ENCODE data around the gene QRICH2.
A peak's percentile ranks its signal among the peaks of the same experiment; 100 is the strongest.

- no peak for TF ChIP-seq CTCF (IDR thresholded peaks at IDR 0.05)
- no peak for TF ChIP-seq POLR2A (IDR thresholded peaks at IDR 0.05)
- peak in 1 of 2 donors; percentile 38 for TF ChIP-seq EP300 (IDR thresholded peaks at IDR 0.05)
Observed at GRCh38 chr17:76246080-76247066, 61.7 kb downstream of the QRICH2 start.

Measured in tibial nerve (tissue), 4 donors.